ENCODE measurements around the gene PPP2R2C.

The PPP2R2C gene

DNA sequence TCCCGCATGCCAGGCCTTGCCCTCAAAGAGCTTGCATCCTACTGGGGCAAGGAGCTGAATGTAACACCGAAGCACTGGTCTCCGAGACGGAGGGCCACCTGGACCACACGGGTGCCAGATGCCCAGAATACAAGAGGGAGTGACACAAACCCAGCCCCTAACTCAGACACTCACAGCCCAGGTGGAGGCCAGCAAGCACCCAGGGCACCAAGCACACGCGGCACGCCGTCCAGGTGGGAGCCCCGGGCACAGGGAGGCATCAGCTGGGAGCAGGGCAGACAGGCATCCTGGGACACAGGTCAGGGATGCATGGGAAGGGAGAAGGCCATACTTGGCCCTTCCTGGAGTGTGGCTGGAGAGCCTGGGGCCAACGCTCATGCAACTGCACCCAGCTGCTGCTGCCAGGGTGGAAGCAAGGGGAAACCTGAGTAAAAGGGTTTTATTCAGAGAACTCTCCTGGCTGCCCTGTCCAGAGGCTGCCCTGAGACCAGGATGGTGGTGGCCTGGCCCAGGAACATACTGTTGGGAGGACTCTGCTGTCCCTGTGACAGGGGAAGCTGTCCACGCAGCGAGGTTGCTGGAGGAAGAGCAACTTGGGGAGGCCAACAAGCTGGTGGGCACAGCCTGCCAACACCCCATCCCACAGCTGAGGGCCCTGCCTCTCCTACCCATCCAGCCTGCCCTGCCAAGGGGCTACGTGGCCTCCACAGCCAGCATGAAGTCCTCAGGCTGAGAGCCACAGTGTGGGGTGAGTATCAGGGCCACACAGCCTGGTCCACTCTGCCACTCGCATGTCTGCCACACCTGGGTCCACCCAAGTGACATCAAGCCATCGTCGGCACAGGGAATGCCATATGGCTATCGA lies 22.2 kb upstream of the PPP2R2C start:
- TF ChIP-seq CTCF (conservative IDR thresholded peaks at IDR 0.05; ENCODE audit: low read depth, low read length): no peak
- no peak for DNase-seq (ENCODE audit: low read depth)
- no peak overlapping the region for H3K4me3 ChIP-seq (ENCODE audit: low read depth, low read length)

DNA sequence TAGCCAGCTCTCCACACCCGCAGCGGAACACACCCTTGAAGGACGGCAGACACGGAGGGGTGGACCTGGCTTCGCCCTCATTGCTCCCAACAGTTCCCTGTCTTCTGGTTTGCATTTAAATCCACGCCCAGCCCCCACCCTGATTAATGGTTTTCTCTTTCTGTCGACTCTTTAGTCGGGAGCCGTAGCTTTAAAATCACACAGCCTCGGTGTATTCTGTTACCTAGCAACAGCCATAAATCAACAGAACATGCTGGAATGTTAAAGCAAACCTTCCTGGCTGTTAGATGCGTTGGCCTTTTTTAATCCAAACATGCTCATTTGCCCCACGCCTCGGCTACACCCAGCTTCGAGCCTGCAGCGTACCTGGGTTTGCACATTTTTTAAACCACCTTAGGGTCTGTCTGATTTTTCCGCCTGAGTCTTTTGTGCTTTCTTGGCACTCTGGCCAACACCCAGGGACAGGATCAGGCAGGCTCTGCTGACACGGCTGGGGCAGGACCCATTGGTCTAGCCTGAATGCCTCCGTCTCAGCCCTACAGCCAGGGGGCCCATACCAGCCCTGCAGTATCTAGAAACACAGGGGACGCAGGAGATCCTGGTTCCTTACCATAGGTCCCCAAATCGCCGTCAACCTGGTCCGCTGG lies 21.4 kb upstream of the PPP2R2C start:
- no peak for TF ChIP-seq CTCF (conservative IDR thresholded peaks at IDR 0.05; ENCODE audit: low read depth, low read length)
- DNase-seq (ENCODE audit: low read depth): peak; percentile 49
- no peak overlapping the region for H3K4me3 ChIP-seq (ENCODE audit: low read depth, low read length)

GRCh38 chr4:6492861-6493657 lies 20.6 kb upstream of the PPP2R2C start:
- TF ChIP-seq CTCF (conservative IDR thresholded peaks at IDR 0.05; ENCODE audit: low read depth, low read length): no peak
- no peak for DNase-seq (ENCODE audit: low read depth)
- H3K4me3 ChIP-seq (ENCODE audit: low read depth, low read length): no peak overlapping the region

- no peak overlapping the region for H3K4me3 ChIP-seq (ENCODE audit: low read depth, low read length)
- TF ChIP-seq CTCF (conservative IDR thresholded peaks at IDR 0.05; ENCODE audit: low read depth, low read length): no peak
- no peak for DNase-seq (ENCODE audit: low read depth)
Observed at GRCh38 chr4:6492027-6492590, 19.7 kb upstream of the PPP2R2C start.

- H3K4me3 ChIP-seq (ENCODE audit: low read depth, low read length): no peak overlapping the region
- no peak for DNase-seq (ENCODE audit: low read depth)
- TF ChIP-seq CTCF (conservative IDR thresholded peaks at IDR 0.05; ENCODE audit: low read depth, low read length): no peak
Observed at GRCh38 chr4:6491235-6491634, 18.8 kb upstream of the PPP2R2C start.

DNA sequence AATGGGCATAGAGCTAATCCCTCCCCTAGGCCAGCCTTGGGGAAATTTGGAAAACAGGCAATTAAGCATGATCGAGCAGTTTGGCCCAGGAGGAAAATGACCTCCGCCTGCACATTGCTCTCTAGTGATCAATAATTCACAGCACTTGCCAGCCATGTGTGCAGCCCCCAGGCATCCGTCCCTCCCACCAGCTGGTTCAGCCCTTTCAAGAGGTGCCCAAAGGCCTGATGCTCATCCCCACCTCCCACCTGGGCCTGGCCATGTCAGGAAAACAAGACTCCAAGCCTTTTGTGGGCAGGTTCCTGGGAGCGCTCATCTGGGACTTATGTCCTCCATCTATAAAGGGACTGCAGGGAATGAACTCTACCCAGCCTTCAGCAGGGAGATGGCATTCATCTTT lies 17.5 kb upstream of the PPP2R2C start:
- no peak for TF ChIP-seq CTCF (conservative IDR thresholded peaks at IDR 0.05; ENCODE audit: low read depth, low read length)
- DNase-seq (ENCODE audit: low read depth): no peak
- H3K4me3 ChIP-seq (ENCODE audit: low read depth, low read length): no peak overlapping the region
